Measurements from ENCODE around the gene HYAL2. TPM values are rescaled to one million over a fixed set of nuclear protein-coding genes. Genes with fewer than 3 reads are reported as not detected.
"Not testable (repeated sequence)": the region's sequence is repeated elsewhere in the genome, so short reads cannot be mapped to it uniquely, and the experiment has no call there.

The HYAL2 gene
- total RNA-seq, 1 donor from 2014 or later, result 123 TPM

DNA sequence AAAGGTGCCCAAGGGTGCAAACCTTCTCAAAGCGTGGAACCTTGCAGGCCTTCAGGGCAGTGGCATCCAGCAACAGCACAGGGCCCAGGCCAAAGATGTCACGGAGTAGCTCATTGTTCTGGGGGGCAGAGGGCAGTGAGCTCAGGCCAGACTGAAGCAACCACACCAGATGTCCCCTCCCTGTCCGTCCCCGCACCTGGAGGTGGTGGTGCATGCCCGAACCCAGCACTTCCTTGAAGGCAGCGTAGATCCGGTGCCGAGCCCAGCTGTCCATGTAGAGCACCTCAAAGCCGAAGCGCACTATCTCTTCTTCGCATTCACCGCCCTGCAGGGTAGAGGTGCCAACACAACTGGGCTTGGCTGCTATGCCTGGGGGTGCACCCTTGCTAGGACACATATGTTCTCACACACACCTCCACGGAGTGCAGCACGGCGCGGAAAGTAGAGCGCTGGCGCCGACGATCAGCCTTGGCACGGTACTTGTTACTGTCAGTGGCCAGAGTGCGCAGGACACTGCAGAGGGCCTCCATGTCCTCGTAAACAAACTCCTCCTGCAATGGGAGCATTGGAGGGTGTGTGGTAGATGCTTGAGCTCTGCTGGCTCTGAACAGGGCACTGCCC is 34.0 kb downstream of the HYAL2 start:
- TF ChIP-seq, protein P1, sequence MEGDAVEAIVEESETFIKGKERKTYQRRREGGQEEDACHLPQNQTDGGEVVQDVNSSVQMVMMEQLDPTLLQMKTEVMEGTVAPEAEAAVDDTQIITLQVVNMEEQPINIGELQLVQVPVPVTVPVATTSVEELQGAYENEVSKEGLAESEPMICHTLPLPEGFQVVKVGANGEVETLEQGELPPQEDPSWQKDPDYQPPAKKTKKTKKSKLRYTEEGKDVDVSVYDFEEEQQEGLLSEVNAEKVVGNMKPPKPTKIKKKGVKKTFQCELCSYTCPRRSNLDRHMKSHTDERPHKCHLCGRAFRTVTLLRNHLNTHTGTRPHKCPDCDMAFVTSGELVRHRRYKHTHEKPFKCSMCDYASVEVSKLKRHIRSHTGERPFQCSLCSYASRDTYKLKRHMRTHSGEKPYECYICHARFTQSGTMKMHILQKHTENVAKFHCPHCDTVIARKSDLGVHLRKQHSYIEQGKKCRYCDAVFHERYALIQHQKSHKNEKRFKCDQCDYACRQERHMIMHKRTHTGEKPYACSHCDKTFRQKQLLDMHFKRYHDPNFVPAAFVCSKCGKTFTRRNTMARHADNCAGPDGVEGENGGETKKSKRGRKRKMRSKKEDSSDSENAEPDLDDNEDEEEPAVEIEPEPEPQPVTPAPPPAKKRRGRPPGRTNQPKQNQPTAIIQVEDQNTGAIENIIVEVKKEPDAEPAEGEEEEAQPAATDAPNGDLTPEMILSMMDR (conservative IDR thresholded peaks at IDR 0.05; ENCODE audit: low read depth, low read length), result no peak
- no peak for DNase-seq (ENCODE audit: low read depth)
- no peak overlapping the region for H3K4me3 ChIP-seq (ENCODE audit: low read depth, low read length)

GRCh38 chr3:50287262-50287661 is 35.3 kb downstream of the HYAL2 start:
- no peak for DNase-seq (ENCODE audit: low read depth)
- TF ChIP-seq, protein P1 (conservative IDR thresholded peaks at IDR 0.05; ENCODE audit: low read depth, low read length), result no peak
- H3K4me3 ChIP-seq (ENCODE audit: low read depth, low read length), result no peak overlapping the region

DNA sequence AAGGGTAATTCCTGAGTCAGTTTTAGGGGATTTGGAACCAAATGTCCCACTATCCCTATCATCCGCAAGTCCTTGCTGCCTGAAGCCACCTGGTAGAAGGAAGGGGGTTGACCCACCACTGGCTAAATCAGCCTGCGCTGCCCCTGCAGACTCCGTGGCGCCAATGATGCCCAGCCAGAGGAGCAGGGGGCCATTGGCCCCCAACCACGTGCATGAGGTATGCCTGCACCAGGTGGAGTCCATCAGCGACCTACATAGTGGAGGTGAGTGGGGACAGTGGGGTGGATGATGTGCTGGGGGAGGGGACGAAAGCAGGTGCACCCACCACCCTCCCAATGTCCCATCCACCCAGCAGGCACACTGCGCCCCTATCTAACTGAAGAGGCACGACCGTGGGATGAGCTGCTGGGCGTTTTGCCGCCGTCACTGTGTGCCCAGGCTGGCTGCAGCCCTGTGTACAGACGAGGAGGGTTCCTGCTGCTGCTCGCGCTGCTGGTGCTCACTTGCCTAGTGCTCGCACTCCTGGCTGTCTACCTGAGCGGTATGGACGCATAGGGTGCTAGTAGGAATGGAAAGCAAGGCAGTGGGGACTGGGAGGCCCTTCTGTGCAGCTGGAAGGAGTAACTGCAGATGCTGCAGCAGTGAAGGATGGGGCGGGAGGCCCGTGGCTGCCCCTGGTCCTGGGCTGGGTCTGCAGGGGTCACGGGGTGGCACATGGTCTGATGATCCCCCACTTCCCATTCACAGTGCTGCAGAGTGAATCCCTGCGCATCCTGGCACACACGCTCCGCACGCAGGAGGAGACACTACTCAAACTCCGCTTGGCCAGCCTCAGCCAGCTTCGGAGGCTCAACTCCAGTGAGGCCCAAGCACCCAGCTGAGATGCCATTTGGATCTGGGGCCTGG is 36.0 kb downstream of the HYAL2 start:
- no peak overlapping the region for H3K4me3 ChIP-seq (ENCODE audit: low read depth, low read length)
- no peak for DNase-seq (ENCODE audit: low read depth)
- TF ChIP-seq, protein P1 (conservative IDR thresholded peaks at IDR 0.05; ENCODE audit: low read depth, low read length), result no peak

- H3K4me3 ChIP-seq (ENCODE audit: low read depth, low read length); DNase-seq (ENCODE audit: low read depth): not testable (repeated sequence)
These were observed 38.4 kb downstream of the HYAL2 start for GRCh38 chr3:50284121-50284520.

GRCh38 chr3:50279255-50280016 is 43.1 kb downstream of the HYAL2 start:
- no peak for DNase-seq (ENCODE audit: low read depth)
- H3K4me3 ChIP-seq (ENCODE audit: low read depth, low read length), result no peak overlapping the region
- TF ChIP-seq, protein P1 (conservative IDR thresholded peaks at IDR 0.05; ENCODE audit: low read depth, low read length), result no peak

- TF ChIP-seq, protein P1 (conservative IDR thresholded peaks at IDR 0.05; ENCODE audit: low read depth, low read length), result no peak
- no peak within 1 kb of the TSS for H3K4me3 ChIP-seq (ENCODE audit: low read depth, low read length)
- DNase-seq (ENCODE audit: low read depth), result no peak
These were observed 43.7 kb downstream of the HYAL2 start, which contains the start of gene LSMEM2 for GRCh38 chr3:50278880-50279224. Gene LSMEM2, plus strand, starts transcription at chr3:50279087. Its CDS starts 27 bp downstream, at chr3:50279114.
